ENCODE results near the gene RNF148.

Gene RNF148

GRCh38 chr7:122702872-122703510 is at the start of gene RNF148:
RNF148 (minus strand) TSS chr7:122702922; CDS start chr7:122702750, 172 bp downstream.
- no peak within 1 kb of the TSS for H3K27ac Mint-ChIP-seq
- no peak within 1 kb of the TSS for H3K4me3 Mint-ChIP-seq
- ATAC-seq (replicated peaks) (no peak), DNase-seq (no peak)
- H3K27me3 Mint-ChIP-seq = no peaks in the 10 kb centered on the region
- no peaks in the 10 kb centered on the region for H3K4me1 Mint-ChIP-seq
- H3K36me3 Mint-ChIP-seq = no peaks in the 10 kb centered on the region
- H3K9me3 Mint-ChIP-seq = peaks cover 0 to 2% of the 10 kb centered on the region in 2 donors

GRCh38 chr7:122750389-122750788 is 47.7 kb upstream of the RNF148 start:
- ATAC-seq (replicated peaks) (no peak), DNase-seq (no peak)
- no peak overlapping the region for H3K4me3 Mint-ChIP-seq
- no peak overlapping the region for H3K27ac Mint-ChIP-seq
- no peaks in the 10 kb centered on the region for H3K9me3 Mint-ChIP-seq
- H3K36me3 Mint-ChIP-seq = no peaks in the 10 kb centered on the region
- H3K27me3 Mint-ChIP-seq = no peaks in the 10 kb centered on the region
- no peaks in the 10 kb centered on the region for H3K4me1 Mint-ChIP-seq

- no peak for ATAC-seq (replicated peaks)
- H3K4me3 Mint-ChIP-seq = no peak overlapping the region
- no peaks in the 10 kb centered on the region for H3K27me3 Mint-ChIP-seq
- H3K4me1 Mint-ChIP-seq = no peaks in the 10 kb centered on the region
- no peak overlapping the region for H3K27ac Mint-ChIP-seq
- H3K9me3 Mint-ChIP-seq = no peaks in the 10 kb centered on the region
- H3K36me3 Mint-ChIP-seq = no peaks in the 10 kb centered on the region
- DNase-seq = no peak
Observed at GRCh38 chr7:122748195-122748594, 45.5 kb upstream of the RNF148 start.

- no peaks in the 10 kb centered on the region for H3K36me3 Mint-ChIP-seq
- H3K4me1 Mint-ChIP-seq = no peaks in the 10 kb centered on the region
- H3K4me3 Mint-ChIP-seq = no peak overlapping the region
- no peak overlapping the region for H3K27ac Mint-ChIP-seq
- DNase-seq (no peak), ATAC-seq (replicated peaks) (no peak)
- no peaks in the 10 kb centered on the region for H3K9me3 Mint-ChIP-seq
- no peaks in the 10 kb centered on the region for H3K27me3 Mint-ChIP-seq
Observed at GRCh38 chr7:122746948-122747347, 44.2 kb upstream of the RNF148 start.

GRCh38 chr7:122743211-122743610 is 40.5 kb upstream of the RNF148 start:
- H3K4me3 Mint-ChIP-seq = no peak overlapping the region
- H3K36me3 Mint-ChIP-seq = no peaks in the 10 kb centered on the region
- H3K27me3 Mint-ChIP-seq = no peaks in the 10 kb centered on the region
- no peak for DNase-seq
- H3K9me3 Mint-ChIP-seq = no peaks in the 10 kb centered on the region
- ATAC-seq (replicated peaks) = no peak
- no peak overlapping the region for H3K27ac Mint-ChIP-seq
- no peaks in the 10 kb centered on the region for H3K4me1 Mint-ChIP-seq

GRCh38 chr7:122738947-122739346 is 36.2 kb upstream of the RNF148 start:
- Mint-ChIP-seq H3K27me3 (no peaks in the 10 kb centered on the region), H3K9me3 (no peaks in the 10 kb centered on the region), H3K36me3 (no peaks in the 10 kb centered on the region), H3K4me3 (no peak overlapping the region), H3K27ac (no peak overlapping the region), H3K4me1 (no peaks in the 10 kb centered on the region)
- ATAC-seq (replicated peaks) (no peak), DNase-seq (no peak)

GRCh38 chr7:122736183-122736582 is 33.5 kb upstream of the RNF148 start:
- Mint-ChIP-seq H3K36me3 (no peaks in the 10 kb centered on the region), H3K4me1 (no peaks in the 10 kb centered on the region), H3K9me3 (no peaks in the 10 kb centered on the region), H3K4me3 (no peak overlapping the region), H3K27me3 (no peaks in the 10 kb centered on the region), H3K27ac (no peak overlapping the region)
- ATAC-seq (replicated peaks) (no peak), DNase-seq (no peak)

- DNase-seq (no peak), ATAC-seq (replicated peaks) (no peak)
- Mint-ChIP-seq H3K4me1 (no peaks in the 10 kb centered on the region), H3K36me3 (no peaks in the 10 kb centered on the region), H3K27ac (no peak overlapping the region), H3K4me3 (no peak overlapping the region), H3K9me3 (no peaks in the 10 kb centered on the region), H3K27me3 (no peaks in the 10 kb centered on the region)
Observed at GRCh38 chr7:122727759-122728158, 25.0 kb upstream of the RNF148 start.

GRCh38 chr7:122727354-122727753 is 24.6 kb upstream of the RNF148 start:
- no peaks in the 10 kb centered on the region for H3K9me3 Mint-ChIP-seq
- H3K4me1 Mint-ChIP-seq = no peaks in the 10 kb centered on the region
- no peaks in the 10 kb centered on the region for H3K36me3 Mint-ChIP-seq
- no peak for DNase-seq
- no peaks in the 10 kb centered on the region for H3K27me3 Mint-ChIP-seq
- H3K27ac Mint-ChIP-seq = no peak overlapping the region
- no peak overlapping the region for H3K4me3 Mint-ChIP-seq
- ATAC-seq (replicated peaks) = no peak

- Mint-ChIP-seq H3K36me3 (no peaks in the 10 kb centered on the region), H3K27ac (no peak overlapping the region), H3K4me1 (no peaks in the 10 kb centered on the region), H3K4me3 (no peak overlapping the region), H3K27me3 (no peaks in the 10 kb centered on the region), H3K9me3 (no peaks in the 10 kb centered on the region)
- DNase-seq (no peak), ATAC-seq (replicated peaks) (no peak)
Observed at GRCh38 chr7:122726881-122727280, 24.2 kb upstream of the RNF148 start.

- ATAC-seq (replicated peaks) (no peak), DNase-seq (no peak)
- H3K9me3 Mint-ChIP-seq = peaks cover 1 to 5% of the 10 kb centered on the region in 2 donors
- H3K27me3 Mint-ChIP-seq = no peaks in the 10 kb centered on the region
- H3K4me3 Mint-ChIP-seq = no peak overlapping the region
- H3K4me1 Mint-ChIP-seq = no peaks in the 10 kb centered on the region
- H3K36me3 Mint-ChIP-seq = no peaks in the 10 kb centered on the region
- no peak overlapping the region for H3K27ac Mint-ChIP-seq
Observed at GRCh38 chr7:122724366-122724765, 21.6 kb upstream of the RNF148 start.

GRCh38 chr7:122719010-122719578 is 16.4 kb upstream of the RNF148 start:
- Mint-ChIP-seq H3K27me3 (no peaks in the 10 kb centered on the region), H3K4me1 (peaks cover 0 to 5% of the 10 kb centered on the region in 2 donors), H3K27ac (no peak overlapping the region), H3K4me3 (no peak overlapping the region), H3K36me3 (no peaks in the 10 kb centered on the region), H3K9me3 (peaks cover 1 to 5% of the 10 kb centered on the region in 2 donors)
- ATAC-seq (replicated peaks) = no peak
- DNase-seq = no peak

- no peak for ATAC-seq (replicated peaks)
- Mint-ChIP-seq H3K4me3 (no peak overlapping the region), H3K27me3 (no peaks in the 10 kb centered on the region), H3K9me3 (peaks cover 1 to 5% of the 10 kb centered on the region in 2 donors), H3K27ac (no peak overlapping the region), H3K4me1 (peaks cover 0 to 5% of the 10 kb centered on the region in 2 donors), H3K36me3 (no peaks in the 10 kb centered on the region)
- no peak for DNase-seq
Observed at GRCh38 chr7:122717356-122718089, 14.8 kb upstream of the RNF148 start.

- Mint-ChIP-seq H3K4me3 (no peak overlapping the region), H3K36me3 (no peaks in the 10 kb centered on the region), H3K9me3 (peaks cover 0 to 1% of the 10 kb centered on the region in 2 donors), H3K27ac (no peak overlapping the region), H3K4me1 (peaks cover 0 to 5% of the 10 kb centered on the region in 2 donors), H3K27me3 (no peaks in the 10 kb centered on the region)
- no peak for ATAC-seq (replicated peaks)
- no peak for DNase-seq
Observed at GRCh38 chr7:122715183-122715582, 12.5 kb upstream of the RNF148 start.

GRCh38 chr7:122710916-122711315 is 8.2 kb upstream of the RNF148 start:
- no peak overlapping the region for H3K27ac Mint-ChIP-seq
- H3K4me3 Mint-ChIP-seq = no peak overlapping the region
- ATAC-seq (replicated peaks) (no peak), DNase-seq (no peak)
- no peaks in the 10 kb centered on the region for H3K36me3 Mint-ChIP-seq
- H3K9me3 Mint-ChIP-seq = peaks cover 0 to 1% of the 10 kb centered on the region in 2 donors
- H3K4me1 Mint-ChIP-seq = no peaks in the 10 kb centered on the region
- no peaks in the 10 kb centered on the region for H3K27me3 Mint-ChIP-seq

All from stimulated activated naive B cell treated with anti-CD40 and anti-IgM and Interleukin-4, amounts not matched to agents 10 μg/mL and 1 μg/mL and 100 μg/mL, for 72 hours (primary cell).